HepG2 (cell line): ENCODE results near the gene TOR4A. TPM values are rescaled to one million over a fixed set of nuclear protein-coding genes. Genes with fewer than 3 reads are reported as not detected.
A peak's percentile ranks its signal among the peaks of the same experiment; 100 is the strongest.

ENCODE experiments used
- ARNT ChIP-seq: fragments of 450-650 bp; IDR thresholded peaks from 2 replicates; pipeline ENCODE4 v1.6.1; 2017
- CCDC6 ChIP-seq: sonication (generic); formaldehyde crosslinking; IDR thresholded peaks from 2 replicates; pipeline ENCODE4 v1.8.1; 2022; ENCODE audit warnings: mild to moderate bottlenecking, missing genetic modification reagents, moderate library complexity
- ETV6 ChIP-seq: sonication (generic); formaldehyde crosslinking; conservative IDR thresholded peaks from 2 replicates; pipeline ENCODE4 v1.4.0; 2020; ENCODE audit warnings: missing genetic modification reagents
- GLI4 ChIP-seq: sonication (generic); formaldehyde crosslinking; IDR thresholded peaks from 2 replicates; pipeline ENCODE4 v1.5.1; 2020; ENCODE audit warnings: missing genetic modification reagents, mild to moderate bottlenecking, moderate library complexity, borderline replicate concordance
- GMEB1 ChIP-seq: sonication (generic); formaldehyde crosslinking; IDR thresholded peaks from 2 replicates; pipeline ENCODE4 v1.5.1; 2020; ENCODE audit warnings: missing genetic modification reagents, mild to moderate bottlenecking, borderline replicate concordance
- KDM5A ChIP-seq: fragments of 200-600 bp; sonication (generic); IDR thresholded peaks from 2 replicates; pipeline ENCODE4 v1.7.0; 2018; ENCODE audit warnings: antibody characterized with exemption, mild to moderate bottlenecking, low read length, borderline replicate concordance
- MIER3 ChIP-seq: IDR thresholded peaks from 2 replicates; pipeline ENCODE4 v1.6.1; 2016; ENCODE audit warnings: missing compliant biosample characterization, borderline replicate concordance
- NFATC3 ChIP-seq: sonication (generic); formaldehyde crosslinking; IDR thresholded peaks from 2 replicates; pipeline ENCODE4 v1.5.1; 2020; ENCODE audit warnings: mild to moderate bottlenecking, missing genetic modification reagents
- NFKB2 ChIP-seq: sonication (generic); formaldehyde crosslinking; IDR thresholded peaks from 2 replicates; pipeline ENCODE4 v1.4.0; 2020; ENCODE audit warnings: missing genetic modification reagents, borderline replicate concordance
- NFYC ChIP-seq: IDR thresholded peaks from 2 replicates; pipeline ENCODE4 v1.6.1; 2016; ENCODE audit warnings: missing genetic modification reagents, missing compliant biosample characterization
- RBM22 ChIP-seq: fragments of 200-400 bp; formaldehyde crosslinking; optimal IDR thresholded peaks from 2 replicates; pipeline ENCODE3; 2017; ENCODE audit warnings: mild to moderate bottlenecking, low read length, moderate library complexity
- ZFP62 ChIP-seq: sonication (generic); formaldehyde crosslinking; IDR thresholded peaks from 2 replicates; pipeline ENCODE4 v1.4.0; 2020; ENCODE audit warnings: missing genetic modification reagents
- ZNF124 ChIP-seq: sonication (generic); formaldehyde crosslinking; IDR thresholded peaks from 2 replicates; pipeline ENCODE4 v1.4.0; 2020; ENCODE audit warnings: missing genetic modification reagents
- ZNF383 ChIP-seq: sonication (generic); formaldehyde crosslinking; IDR thresholded peaks from 2 replicates; pipeline ENCODE4 v1.4.0; 2020; ENCODE audit warnings: missing genetic modification reagents, mild to moderate bottlenecking, borderline replicate concordance
- ZNF446 ChIP-seq: sonication (generic); formaldehyde crosslinking; IDR thresholded peaks from 2 replicates; pipeline ENCODE4 v1.5.0; 2020; ENCODE audit warnings: mild to moderate bottlenecking, missing genetic modification reagents
- ZSCAN21 ChIP-seq: sonication (generic); formaldehyde crosslinking; IDR thresholded peaks from 2 replicates; pipeline ENCODE4 v1.8.0; 2022; ENCODE audit warnings: mild to moderate bottlenecking, missing genetic modification reagents, moderate library complexity, borderline replicate concordance
- polyA plus RNA-seq, 8 experiments: library from polyadenylated mRNA; depleted of rRNA in 3 of 8; stranded (reverse) in 7 of 8; unstranded in 1 of 8; fragments of >200 nt; fragmentation: Illumina TruSeq in 4 of 8; extraction: Trizol in 4 of 8; gene quantifications; 2 replicates each; pipeline versions ENCODE4 v1.2.1 to v1.2.3, GENCODE V29; 2011 to 2016; ENCODE audit warnings: low read depth in 4 of 8, missing spikeins in 1 of 8, mixed read lengths in 1 of 8; ENCODE audit not compliant: insufficient read depth in 1 of 8
- total RNA-seq, 5 experiments: library from RNA; depleted of rRNA; stranded (reverse); fragments of >200 nt; fragmentation: Illumina TruSeq; extraction: Trizol; gene quantifications; 2 replicates each; pipeline ENCODE4 v1.2.3, GENCODE V29; 2016; ENCODE audit warnings: low read depth in 1 of 5
- TF ChIP-seq, protein P1 (sequence below): sonication (generic); formaldehyde crosslinking; IDR thresholded peaks from 2 replicates; pipeline ENCODE4 v1.8.0; 2022; ENCODE audit warnings: mild to moderate bottlenecking, missing genetic modification reagents, borderline replicate concordance
- TF ChIP-seq, protein P2 (sequence below), 2 experiments: sonication (generic) in 1 of 2; formaldehyde crosslinking in 1 of 2; IDR thresholded peaks; 2 replicates each; pipeline versions ENCODE4 v1.4.0 to v1.6.1; 2016 to 2020; ENCODE audit warnings: borderline replicate concordance in 1 of 2, low read depth in 1 of 2, mild to moderate bottlenecking in 1 of 2, missing genetic modification reagents in 1 of 2
- TF ChIP-seq, protein P3 (sequence below): sonication (generic); formaldehyde crosslinking; IDR thresholded peaks from 2 replicates; pipeline ENCODE4 v1.8.0; 2022; ENCODE audit warnings: missing genetic modification reagents, low read depth, mild to moderate bottlenecking, borderline replicate concordance

TOR4A gene
- total and polyA plus RNA-seq, 2 of the 13 experiments (the other 11 are each of a cell fraction or from before 2014, with no cell fraction given): 11.1 to 14.2 TPM

DNA sequence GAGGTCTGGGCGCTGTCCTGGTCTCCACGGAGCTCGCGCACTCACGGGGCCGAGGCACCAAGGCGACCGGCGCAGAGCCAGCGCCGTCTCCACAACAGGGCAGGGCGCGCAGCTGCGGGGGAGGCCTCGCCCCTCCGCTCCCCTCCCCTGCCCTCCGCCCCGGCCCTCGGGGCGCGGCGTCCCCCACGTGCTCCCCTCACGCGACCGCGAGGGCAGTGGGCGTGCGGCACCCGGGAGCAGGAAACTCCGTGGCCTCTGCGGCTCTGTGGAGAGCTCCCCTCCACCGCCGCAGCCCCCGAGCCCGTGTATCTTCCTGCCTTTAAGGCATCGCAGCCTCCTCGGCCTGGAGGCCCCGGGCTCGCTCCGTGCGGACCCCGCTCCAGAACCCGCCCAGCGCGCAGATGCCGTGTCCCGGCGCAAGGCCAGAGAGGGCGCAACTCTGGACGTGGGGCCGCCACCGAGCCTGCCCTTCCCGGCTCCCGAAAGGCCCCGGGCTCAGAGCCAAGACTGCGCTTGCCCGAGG is 37.1 kb upstream of the TOR4A start (continued):
- TF ChIP-seq ZSCAN21 (peak; percentile 85; the same call in 1 of the 2 replicates), ARNT (no peak), GMEB1 (peak; percentile 41; the same call in 1 of the 2 replicates), MIER3 (no peak), CCDC6 (CRISPR knock-in tag) (no peak), NFKB2 (peak; percentile 77; the same call in 1 of the 2 replicates), ZNF383 (CRISPR knock-in tag) (no peak), ETV6 (CRISPR knock-in tag) (peak; percentile 73), NFATC3 (0 out of 2 replicates have a peak, but pooled peaks have one; percentile 26), ZFP62 (no peak), RBM22 (no peak), ZNF446 (CRISPR knock-in tag) (peak; percentile 89), KDM5A (0 out of 2 replicates have a peak, but pooled peaks have one; percentile 36), NFYC (no peak), ZNF124 (CRISPR knock-in tag) (0 out of 2 replicates have a peak, but pooled peaks have one; percentile 46), GLI4 (peak; percentile 58; the same call in 1 of the 2 replicates)
- TF ChIP-seq, protein P1, sequence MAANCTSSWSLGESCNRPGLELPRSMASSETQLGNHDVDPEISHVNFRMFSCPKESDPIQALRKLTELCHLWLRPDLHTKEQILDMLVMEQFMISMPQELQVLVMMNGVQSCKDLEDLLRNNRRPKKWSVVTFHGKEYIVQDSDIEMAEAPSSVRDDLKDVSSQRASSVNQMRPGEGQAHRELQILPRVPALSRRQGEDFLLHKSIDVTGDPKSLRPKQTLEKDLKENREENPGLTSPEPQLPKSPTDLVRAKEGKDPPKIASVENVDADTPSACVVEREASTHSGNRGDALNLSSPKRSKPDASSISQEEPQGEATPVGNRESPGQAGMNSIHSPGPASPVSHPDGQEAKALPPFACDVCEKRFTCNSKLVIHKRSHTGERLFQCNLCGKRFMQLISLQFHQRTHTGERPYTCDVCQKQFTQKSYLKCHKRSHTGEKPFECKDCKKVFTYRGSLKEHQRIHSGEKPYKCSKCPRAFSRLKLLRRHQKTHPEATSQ (CRISPR knock-in tag): 0 out of 2 replicates have a peak, but pooled peaks have one; percentile 24
- TF ChIP-seq, protein P2, sequence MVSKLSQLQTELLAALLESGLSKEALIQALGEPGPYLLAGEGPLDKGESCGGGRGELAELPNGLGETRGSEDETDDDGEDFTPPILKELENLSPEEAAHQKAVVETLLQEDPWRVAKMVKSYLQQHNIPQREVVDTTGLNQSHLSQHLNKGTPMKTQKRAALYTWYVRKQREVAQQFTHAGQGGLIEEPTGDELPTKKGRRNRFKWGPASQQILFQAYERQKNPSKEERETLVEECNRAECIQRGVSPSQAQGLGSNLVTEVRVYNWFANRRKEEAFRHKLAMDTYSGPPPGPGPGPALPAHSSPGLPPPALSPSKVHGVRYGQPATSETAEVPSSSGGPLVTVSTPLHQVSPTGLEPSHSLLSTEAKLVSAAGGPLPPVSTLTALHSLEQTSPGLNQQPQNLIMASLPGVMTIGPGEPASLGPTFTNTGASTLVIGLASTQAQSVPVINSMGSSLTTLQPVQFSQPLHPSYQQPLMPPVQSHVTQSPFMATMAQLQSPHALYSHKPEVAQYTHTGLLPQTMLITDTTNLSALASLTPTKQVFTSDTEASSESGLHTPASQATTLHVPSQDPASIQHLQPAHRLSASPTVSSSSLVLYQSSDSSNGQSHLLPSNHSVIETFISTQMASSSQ (IDR thresholded peaks at IDR 0.05; ENCODE audit: low read depth): no peak; the same call in 1 of the 2 replicates
- TF ChIP-seq, protein P2 (CRISPR knock-in tag; IDR thresholded peaks at IDR 0.05; ENCODE audit: borderline replicate concordance): peak; percentile 75; the same call in 1 of the 2 replicates
- TF ChIP-seq, protein P3, sequence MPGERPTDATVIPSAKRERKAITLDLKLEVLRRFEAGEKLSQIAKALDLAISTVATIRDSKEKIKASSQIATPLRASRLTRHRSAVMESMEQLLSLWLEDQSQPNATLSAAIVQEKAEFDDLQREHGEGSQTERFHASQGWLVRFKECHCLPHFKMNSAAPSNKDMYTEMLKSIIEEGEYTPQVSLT: no peak
